HTERT RPE-1 (cell line): ENCODE measurements around the gene SPATA16.
"Not testable (repeated sequence)": the region's sequence is repeated elsewhere in the genome, so short reads cannot be mapped to it uniquely, and the experiment has no call there.

Experiments
- in situ Hi-C: fragments of 300-500 bp; cut with MboI; formaldehyde crosslinking; loops from 4 replicates; pipeline ENCODE4 v1.14.3; 2020; ENCODE audit warnings: low sequenced_read_pairs

Gene SPATA16

DNA sequence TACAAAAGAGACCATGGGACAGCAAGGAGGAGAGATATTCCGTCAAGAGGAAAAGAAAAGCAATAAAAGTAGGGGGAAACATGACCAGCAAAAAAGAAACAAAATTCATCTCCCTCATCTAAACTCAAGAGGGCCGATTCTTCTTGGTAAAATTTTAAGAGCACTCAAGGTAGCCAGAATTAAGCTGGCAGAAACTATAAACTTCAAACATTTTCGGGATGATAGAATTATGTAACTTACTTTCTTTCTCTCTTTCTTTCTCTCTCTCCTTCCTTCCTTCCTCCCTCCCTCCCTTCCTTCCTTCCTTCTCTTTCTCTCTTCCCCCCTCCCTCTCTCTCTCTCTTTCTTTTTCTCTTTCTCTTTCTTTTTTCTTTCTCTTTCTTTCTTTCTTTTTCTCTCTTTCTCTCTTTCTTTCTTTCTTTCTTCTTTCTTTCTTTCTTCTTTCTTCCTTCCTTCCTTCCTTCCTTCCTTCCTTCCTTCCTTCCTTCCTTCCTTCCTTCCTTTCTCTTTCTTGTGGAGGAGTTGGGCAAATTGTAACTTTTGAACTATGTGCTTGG is 180.3 kb downstream of the SPATA16 start:
- in situ Hi-C loops = not testable (repeated sequence)

DNA sequence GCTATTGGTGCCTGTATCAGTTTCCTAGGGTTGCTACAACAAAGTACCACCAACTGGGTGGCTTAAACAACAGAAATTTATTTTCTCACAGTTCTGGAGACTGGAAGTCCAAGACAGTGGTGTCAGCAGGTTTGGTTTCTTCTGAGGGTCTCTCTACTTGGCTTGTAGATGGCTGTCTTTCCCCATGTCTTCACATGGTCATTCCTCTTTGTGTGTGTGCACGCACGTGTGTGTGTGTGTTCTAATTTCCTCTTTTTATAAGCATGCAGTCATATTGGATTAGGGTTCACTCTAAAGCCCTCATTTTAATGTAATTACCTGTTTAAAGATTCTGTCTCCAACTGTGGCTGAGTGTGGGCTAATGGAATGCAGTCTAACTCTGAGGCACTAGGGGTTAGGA is 182.5 kb downstream of the SPATA16 start:
- in situ Hi-C loops = no loop called here

DNA sequence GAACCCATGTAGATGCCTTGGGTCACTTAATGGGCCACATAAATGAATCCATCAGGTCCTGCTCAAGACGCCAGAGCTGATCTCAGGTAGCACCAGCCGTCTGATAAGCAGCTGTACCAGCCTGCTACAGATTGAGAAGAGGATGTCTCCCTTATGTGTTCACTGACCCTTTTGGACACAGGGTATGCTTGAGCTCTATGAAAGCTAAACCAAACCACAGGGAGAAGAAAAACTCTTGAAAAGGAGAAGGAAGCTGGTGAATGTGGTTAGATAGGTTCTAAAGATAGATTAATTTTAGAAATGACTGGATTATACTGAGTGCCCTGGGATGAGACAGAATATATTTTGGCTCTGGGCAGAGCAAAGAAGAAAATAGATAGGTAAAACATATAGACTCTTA is 187.5 kb downstream of the SPATA16 start:
- in situ Hi-C loops = no loop called here

DNA sequence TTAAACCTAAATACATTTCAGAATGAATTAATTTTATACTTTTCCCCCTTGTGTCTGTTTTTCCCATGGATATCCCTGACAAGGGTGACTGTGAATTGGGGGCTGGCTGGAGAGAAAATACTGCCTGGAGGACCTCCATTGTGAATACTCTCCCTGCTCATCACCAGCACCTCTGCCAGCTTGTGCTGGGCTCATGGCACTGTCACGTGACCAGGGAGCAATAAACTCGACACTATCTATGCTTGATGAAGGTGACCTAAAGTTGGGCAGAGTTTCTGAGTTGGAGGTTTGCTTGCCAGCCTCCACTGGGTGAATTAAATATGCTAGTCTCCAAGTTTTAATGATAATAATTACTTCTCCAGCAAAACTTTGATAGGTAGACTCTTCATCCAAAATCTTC is 189.5 kb downstream of the SPATA16 start:
- in situ Hi-C loops = no loop called here

DNA sequence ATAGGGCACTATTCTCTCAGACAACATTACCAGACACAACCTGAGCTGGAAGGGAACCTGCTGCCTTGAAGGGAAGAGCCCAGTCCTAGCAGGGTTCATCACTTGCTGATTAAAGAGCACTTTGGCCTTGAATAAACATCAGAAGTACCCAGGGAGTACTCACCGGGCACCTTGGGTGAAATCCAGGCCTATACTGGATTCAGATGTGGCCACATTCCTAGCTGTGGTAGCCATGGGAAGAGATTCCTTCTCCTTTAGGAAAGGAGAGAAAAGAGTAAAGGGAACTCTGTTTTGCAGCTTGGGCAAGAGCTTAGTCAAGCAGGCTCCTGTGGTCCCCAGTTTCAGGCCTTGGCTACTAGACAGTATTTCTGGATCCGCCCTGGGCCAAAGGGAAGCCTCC is 195.0 kb downstream of the SPATA16 start:
- in situ Hi-C loops = no loop called here

DNA sequence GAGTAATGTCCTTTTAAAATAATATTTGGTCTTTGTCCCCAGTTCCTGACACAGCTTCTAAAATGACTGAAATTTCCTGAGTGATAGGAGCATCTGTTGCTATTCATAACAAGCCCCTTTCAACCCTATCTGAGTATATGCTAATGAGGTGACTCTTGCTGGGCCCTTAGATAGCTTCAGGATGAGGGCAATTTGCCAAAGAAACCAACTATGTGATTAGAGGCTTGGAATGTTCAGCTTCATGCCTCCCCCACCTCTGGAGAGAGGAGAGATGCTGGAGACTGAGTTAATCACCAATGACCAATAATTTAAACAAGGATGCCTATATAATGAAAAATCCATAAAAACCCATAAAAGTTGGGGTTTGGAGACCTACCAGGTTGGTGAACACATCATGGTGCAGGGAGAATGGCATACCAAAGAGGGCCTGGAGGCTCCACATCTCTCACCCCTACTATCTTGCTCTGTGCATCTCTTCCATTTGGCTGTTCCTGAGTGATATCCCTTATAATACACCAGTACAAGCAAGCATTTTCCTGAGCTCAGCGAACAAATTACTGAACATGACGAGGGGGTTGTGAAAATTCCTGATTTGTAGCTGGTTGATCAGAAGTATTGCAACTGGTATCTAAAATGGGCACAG is 201.3 kb downstream of the SPATA16 start:
- in situ Hi-C loops = no loop called here

DNA sequence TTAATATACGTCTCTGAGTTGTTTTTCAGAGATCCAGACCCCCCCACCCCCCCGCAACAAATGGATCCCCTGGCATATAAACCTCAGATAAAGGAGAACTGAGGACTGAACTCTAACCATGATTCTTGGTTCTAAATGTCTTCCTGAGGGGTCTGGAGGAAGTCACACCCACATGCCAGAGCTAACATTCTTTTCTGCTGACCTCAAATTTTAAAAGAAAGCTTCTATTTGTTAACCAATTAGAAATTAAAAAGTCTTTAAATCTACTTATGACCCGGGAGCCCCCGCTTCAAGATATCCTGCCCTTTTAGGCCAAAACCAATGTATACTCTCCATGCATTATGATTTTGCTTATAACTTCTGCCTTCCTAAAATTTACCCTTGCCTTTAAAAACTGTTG is 202.2 kb downstream of the SPATA16 start:
- in situ Hi-C loops = no loop called here

DNA sequence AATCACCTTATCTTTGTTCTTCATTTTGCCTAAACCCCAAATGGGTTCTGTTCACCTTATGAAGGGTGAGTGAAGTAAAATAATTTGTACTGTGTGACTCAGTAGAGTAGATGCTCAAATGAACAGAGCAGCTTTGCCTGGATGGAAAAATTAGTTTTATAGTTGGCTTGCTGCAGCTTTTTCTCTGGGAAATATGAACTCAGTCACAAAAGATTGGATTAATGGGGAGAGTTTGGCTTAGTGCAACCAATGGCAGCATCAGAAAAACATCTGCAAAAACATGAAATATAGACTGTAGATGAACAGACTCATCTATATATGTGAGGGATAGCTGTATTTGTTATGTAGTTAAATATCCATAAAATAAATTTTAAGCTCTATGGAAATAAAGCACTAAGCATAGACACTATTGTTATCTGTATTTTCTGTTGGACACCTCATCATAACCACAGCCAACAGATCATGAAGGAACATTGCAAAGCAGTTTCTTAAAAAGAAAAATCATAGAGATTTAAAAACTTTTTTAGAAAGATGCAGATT is 209.2 kb downstream of the SPATA16 start:
- in situ Hi-C loops = no loop called here

DNA sequence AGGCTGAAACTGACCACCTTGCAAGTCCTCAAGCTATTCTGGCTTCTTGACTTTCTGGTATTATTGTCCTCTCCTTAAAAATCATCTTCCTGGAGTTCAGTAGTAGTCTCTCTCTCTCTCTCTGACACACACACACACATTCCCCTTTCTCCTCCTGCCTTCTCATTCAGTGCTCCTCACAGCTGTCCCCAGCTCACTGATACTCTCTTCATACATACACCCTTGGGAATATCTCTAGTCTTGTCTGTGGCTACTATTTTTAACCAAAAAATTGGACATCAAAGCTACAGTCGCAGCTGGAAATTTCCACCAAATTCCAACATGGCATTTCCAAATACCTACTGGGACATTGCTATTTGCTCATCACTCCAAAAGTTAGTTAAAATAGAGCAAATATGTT is 211.6 kb downstream of the SPATA16 start:
- in situ Hi-C loops = no loop called here

DNA sequence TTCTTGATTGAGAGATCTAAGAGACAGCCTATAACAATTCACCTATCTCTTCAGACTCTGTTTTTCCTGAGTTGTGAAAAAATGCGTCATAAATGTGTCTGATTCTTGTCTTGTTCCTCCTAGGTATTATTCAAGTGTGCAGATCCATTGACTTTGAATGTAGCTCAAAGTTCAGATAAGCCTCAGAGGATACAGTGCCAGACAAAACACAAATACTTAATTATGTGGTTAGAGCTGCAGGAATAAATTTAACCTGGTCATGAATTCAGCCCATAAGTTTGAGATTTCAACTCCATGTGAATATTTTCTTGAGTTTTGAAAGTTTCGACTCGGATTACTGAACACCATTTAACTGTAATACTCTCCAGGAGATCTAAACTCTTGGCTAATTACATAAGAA is 216.5 kb downstream of the SPATA16 start:
- in situ Hi-C loops = no loop called here

DNA sequence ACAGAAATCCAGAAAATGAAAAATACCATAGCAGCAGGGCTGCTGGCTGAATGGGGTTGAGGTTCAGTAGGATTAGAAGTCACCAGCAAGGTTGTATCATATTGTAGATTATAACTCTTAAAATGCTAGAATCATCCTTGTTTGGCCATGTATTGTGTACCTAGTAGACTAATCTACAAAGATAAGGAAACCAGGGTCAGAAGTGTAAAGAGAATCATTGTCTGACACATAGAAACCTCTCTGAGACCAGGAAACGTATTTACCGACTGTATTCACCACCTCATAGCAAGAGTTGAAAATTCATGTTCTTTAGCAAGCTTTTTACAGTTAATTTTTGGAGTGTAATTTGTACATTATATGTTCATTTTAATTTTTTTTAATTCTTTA is 221.7 kb downstream of the SPATA16 start:
- in situ Hi-C loops = no loop called here

DNA sequence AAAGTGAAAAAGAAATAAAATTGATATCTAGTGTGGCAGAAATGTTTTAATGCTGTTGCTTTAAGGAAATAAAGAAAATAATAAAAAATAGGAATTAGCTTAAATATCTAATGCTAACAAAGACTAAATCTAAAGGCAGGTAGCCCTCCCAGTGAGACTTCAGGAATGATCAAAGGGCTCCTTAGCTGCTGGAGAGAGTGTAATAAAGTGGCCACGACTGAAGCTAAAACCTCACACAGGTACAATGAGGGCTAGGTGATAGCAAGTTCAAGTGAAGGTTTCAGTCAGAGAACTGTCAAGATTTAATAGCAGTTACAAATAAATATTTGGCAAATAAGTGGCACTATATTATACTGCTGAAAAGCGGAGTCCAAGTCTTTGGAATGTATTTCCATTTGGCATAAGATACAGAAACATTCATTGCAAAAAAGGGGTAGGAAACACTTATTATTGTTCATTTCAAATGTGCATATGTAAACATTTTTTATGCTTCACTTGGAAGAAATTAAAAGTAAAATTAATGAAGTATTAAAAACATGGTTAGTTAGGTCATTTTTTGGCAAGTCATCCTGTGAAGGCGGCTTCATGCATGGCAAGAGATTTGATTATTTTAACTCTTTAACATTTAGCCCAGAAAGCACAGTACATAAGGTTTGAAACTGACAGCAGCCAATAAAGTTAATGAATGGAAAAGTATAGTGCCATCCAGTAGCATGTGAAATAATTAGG is 222.3 kb downstream of the SPATA16 start:
- in situ Hi-C loops = no loop called here

DNA sequence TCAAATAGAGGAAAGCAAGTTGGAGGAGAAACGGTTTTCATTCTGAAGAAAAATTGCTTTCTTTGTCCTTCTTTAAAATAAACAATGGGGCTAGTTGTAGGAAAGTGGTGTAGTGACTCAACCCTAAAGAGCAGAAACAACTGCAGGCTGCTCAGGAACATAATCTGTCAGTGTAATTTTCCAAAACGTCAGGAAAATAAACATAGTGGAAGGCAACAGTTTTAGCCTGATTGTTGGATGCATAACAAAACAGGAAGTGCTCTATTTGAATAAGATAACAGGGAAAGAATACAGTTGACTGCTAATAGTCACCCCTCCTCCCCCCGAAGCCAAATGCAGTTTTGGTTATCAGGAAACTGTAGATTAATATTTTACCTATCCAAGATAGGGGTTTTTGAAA is 222.9 kb downstream of the SPATA16 start:
- in situ Hi-C loops = no loop called here

DNA sequence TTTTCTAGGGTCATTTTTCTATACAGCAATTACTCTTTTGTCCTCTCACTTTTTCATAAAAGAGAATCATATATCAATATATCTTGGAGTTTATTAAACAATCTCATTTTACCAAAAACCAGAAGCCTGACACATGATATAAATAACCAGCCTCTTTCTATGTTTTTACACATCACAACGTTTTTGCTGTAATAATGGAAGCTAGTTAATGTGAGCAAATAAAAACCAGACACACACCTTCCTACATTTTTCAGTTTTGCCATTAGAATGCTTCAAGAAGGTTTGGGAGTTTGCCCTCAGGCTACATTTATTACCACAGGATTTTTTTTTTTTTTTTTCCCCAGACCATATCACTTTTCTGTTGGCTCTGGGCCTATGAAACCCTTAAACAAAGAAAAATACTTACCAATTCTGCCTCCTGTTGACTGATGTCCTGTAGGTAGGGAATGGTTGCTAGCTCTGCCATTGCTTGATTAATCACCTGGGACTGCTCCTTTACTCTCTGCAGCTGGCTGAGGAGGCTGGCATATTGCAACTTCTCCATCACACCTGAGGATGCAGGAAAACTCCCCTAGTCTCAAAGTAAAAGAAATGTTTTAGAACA is 225.0 kb downstream of the SPATA16 start:
- in situ Hi-C loops = no loop called here

DNA sequence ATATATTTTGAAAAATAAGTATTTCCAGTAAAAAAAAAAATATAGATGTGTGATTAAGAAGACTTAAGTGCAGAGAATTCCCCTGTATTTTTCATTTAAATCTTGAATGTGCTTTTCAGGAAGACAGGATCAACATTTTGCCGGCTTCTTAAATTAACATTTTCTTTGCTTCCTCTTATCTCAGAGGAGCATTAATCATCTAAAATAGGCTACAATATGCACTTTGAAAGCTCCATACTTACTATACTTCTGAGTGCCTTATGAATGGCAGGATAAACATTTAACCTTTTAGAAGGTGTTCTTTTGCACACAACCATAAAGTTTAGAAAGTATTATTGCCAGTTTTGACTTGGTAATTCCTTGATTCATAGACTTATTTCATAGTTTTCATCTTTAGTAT is 226.2 kb downstream of the SPATA16 start:
- in situ Hi-C loops = no loop called here

DNA sequence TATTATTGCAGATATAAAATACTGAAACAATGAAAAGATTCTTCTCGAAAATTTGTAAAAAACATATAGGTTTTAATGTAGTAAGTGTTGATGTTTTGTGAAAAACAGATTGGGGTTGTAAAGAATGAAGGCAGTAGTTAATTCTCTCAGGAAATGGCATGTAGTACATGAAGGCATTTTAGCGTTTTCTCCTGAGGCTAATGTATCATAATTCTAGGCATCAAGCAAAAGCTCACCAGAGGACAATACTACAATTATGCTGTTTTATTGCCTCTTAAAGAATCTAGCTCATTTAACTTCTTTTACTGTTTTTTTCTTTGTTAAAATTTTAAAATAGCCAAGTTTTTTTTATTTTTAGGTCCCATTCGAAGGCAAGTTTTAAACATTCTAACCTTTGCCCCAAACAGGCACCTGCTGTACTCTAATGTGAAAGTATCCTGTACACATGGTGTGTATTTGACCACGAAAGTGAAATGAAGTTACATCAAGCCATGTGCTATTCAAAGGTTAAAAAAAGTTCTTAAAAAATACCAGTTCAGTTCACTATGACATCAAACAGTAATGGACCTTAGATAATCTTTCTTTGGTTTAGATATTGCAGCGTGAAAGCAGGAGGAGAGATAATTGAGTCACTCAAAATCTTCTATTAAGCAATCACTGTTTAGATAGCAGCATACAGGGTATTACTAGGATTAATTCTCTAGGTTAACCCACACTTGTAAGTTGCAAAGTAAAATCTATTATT is 227.0 kb downstream of the SPATA16 start:
- in situ Hi-C loops = no loop called here

DNA sequence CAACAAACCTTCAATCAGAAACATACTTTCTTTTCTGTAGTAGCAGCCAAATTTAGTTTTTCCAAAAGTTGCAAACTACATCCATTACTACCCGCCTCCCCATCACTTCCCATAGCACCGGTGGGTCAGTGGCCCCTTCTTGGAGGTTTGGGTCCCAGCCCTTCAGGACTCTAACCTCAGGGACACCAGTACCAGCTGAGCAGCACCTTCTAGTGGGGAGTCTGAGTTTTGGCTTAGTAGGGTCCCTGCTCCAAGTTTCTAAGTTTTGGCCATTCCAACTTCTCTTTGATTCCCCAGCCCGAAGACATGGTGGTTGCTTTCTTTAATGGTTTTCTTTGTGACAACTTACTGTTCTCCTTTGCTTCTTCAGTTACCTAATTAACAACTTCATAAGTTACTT is 229.9 kb downstream of the SPATA16 start:
- in situ Hi-C loops = no loop called here

DNA sequence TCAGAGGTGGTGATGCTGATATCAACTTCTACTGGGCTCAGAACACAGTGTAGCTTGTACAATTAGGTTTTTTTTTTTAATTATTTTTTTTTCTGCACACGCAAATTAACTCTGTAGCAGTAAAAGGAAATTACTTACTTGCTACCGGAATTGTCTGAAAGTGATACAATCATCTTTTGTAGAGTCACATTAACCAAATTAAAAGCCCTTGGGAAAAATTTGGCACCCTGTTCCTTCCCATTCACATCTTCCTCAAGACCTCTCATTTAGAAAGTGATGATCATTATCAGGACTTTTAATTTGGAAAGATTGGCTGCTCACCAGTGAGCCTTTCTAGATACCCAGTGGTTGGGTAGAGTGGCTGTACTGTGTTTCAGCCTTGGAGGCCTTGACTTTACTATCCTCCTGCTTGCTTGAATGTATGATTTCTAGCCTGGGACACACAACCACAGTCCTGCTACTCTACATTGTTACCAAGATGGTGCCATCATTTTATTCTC is 232.2 kb downstream of the SPATA16 start:
- in situ Hi-C loops = no loop called here

DNA sequence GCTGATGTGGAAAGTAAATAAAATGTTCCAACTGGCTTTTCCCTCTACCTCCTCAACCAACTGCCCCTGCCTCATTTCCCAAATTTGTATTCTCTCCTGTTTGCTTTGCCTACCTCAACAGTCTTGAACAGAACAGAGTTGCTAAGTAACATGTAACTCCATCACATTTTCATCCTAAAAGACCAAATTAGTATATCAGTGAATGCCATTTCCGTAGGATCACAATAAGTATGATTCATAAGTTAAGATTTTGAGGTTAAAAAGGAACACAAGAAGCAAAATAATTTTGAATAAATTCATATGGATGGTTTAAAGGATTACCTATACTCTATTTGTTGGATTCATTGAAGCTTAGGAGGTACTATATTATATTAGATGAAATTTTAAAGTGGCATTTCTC is 235.6 kb downstream of the SPATA16 start:
- in situ Hi-C loops = no loop called here

DNA sequence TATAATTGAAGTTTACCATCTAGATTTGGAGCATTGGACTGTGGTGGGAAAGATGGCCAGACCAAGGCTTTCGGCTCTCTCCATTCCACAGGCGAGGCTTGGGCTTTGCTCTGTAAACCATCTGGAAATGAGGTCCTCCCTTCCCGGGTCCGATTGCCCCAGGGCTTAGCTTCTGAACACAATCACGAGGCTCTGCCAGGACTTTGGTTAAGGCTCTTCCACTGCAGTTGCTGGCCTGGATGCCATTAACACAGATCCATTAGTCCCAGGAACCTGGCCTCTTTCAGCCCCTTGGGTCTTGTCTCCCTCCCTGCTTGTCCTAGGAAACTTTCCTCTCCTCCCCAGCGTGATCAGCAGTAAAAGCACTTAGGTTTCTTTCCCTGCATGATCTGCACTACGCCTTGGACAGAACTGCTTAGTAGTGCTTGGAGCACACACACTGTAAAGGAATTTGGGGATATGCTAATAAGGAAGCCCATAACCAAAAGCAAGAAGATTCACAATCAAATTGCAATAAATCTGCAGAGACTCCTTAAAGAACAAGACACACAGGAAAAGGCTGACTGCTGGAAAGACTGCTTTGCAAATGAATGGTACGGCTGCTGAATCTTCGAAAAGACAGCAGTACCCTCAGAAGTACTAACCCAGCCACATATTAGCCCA is 236.2 kb downstream of the SPATA16 start:
- in situ Hi-C loops = no loop called here
